ENCODE data around the gene MYOM1.

Gene MYOM1

DNA sequence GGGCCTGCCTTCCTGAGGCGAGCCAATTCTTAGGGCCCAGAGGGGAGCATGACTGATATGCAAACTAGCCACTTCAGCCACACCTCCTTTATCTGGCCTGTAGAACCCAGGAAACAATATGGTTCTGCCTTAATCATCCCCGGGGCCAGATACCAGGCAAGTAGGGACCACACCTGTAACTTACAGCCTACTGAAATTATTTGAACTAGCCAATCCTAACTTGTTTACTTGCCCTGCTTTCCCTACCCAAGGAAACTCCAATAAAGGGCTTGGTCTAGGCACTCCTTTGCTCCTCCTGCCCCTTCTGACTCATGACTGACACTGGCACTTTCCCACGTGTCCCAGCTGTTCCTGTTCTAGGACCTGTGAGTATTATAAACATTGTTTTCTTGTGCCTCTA is 57.6 kb downstream of the MYOM1 start:
- H3K79me1 ChIP-seq (ENCODE audit: low read length) = no peaks in the 10 kb centered on the region
- H2AK5ac ChIP-seq (ENCODE audit: low read length) = no peak overlapping the region
- DNase-seq = no peak
- H3K4me2 ChIP-seq (ENCODE audit: low read length) = no peak overlapping the region
- H2BK120ac ChIP-seq (ENCODE audit: low read depth, low read length) = no peak overlapping the region
- no CpG with 5 or more reads among the region's 3 CpGs for WGBS (ENCODE audit: extremely low coverage, insufficient coverage, low lambda C conversion rate)
- H3K79me2 ChIP-seq (ENCODE audit: control insufficient read depth, insufficient read depth, low read length) = no peaks in the 10 kb centered on the region
- no peaks in the 10 kb centered on the region for H3K4me1 ChIP-seq (ENCODE audit: control insufficient read depth, low read depth, low read length)
- H3K18ac ChIP-seq (ENCODE audit: low read length) = no peak overlapping the region
- H3K36me3 ChIP-seq (ENCODE audit: control insufficient read depth, insufficient read depth, low read length) = no peaks in the 10 kb centered on the region
- no peak overlapping the region for H3K4me3 ChIP-seq (ENCODE audit: low read length)
- no peak overlapping the region for H2BK5ac ChIP-seq (ENCODE audit: low read length)
- H3K23ac ChIP-seq (ENCODE audit: low read length) = no peak overlapping the region
- H4K5ac ChIP-seq (ENCODE audit: low read length) = no peak overlapping the region
- no peak overlapping the region for H3K56ac ChIP-seq (ENCODE audit: low read length)
- H2BK15ac ChIP-seq (replicated peaks; ENCODE audit: low read depth) = no peak overlapping the region
- H3K4ac ChIP-seq (ENCODE audit: low read depth, low read length) = no peak overlapping the region
- H3K9ac ChIP-seq (ENCODE audit: low read length) = no peak overlapping the region
- no peak overlapping the region for H3K27ac ChIP-seq (ENCODE audit: low read depth, low read length)
- H3K27me3 ChIP-seq (ENCODE audit: insufficient read depth, low read length, poor library complexity) = no peaks in the 10 kb centered on the region
- H4K8ac ChIP-seq (ENCODE audit: low read depth, low read length) = no peak overlapping the region

DNA sequence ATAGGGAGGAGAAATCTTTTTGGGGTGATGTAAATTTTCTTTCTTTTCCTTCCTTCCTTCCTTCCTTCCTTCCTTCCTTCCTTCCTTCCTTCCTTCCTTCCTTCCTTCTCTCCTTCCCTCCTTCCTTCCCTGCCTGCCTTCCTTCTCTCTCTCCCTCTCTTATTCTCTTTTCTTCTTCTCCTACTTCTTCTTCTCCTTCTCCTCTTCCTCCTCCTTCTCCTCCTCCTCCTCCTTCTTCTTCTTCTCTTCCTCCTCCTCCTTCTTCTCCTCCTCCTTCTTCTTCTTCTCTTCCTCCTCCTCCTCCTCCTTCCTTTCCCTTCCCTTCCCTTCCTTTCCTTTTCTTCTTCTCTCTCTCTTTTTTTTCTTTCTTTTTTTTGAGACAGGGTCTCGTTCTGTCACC is 59.9 kb downstream of the MYOM1 start:
- no peak overlapping the region for H3K9ac ChIP-seq (ENCODE audit: low read length)
- no peak overlapping the region for H3K4me2 ChIP-seq (ENCODE audit: low read length)
- H3K4ac ChIP-seq (ENCODE audit: low read depth, low read length) = no peak overlapping the region
- no peak overlapping the region for H2BK5ac ChIP-seq (ENCODE audit: low read length)
- H3K4me1 ChIP-seq (ENCODE audit: control insufficient read depth, low read depth, low read length) = no peaks in the 10 kb centered on the region
- no peak overlapping the region for H4K8ac ChIP-seq (ENCODE audit: low read depth, low read length)
- no peak overlapping the region for H3K27ac ChIP-seq (ENCODE audit: low read depth, low read length)
- H3K36me3 ChIP-seq (ENCODE audit: control insufficient read depth, insufficient read depth, low read length) = no peaks in the 10 kb centered on the region
- no peak overlapping the region for H2BK15ac ChIP-seq (replicated peaks; ENCODE audit: low read depth)
- whole genome bisulfite sequencing (ENCODE audit: extremely low coverage, insufficient coverage, low lambda C conversion rate) = no CpG with 5 or more reads among the region's 1 CpG
- H3K27me3 ChIP-seq (ENCODE audit: insufficient read depth, low read length, poor library complexity) = no peaks in the 10 kb centered on the region
- H2AK5ac ChIP-seq (ENCODE audit: low read length) = no peak overlapping the region
- H3K56ac ChIP-seq (ENCODE audit: low read length) = no peak overlapping the region
- no peak overlapping the region for H3K23ac ChIP-seq (ENCODE audit: low read length)
- no peak overlapping the region for H3K4me3 ChIP-seq (ENCODE audit: low read length)
- H4K5ac ChIP-seq (ENCODE audit: low read length) = no peak overlapping the region
- H3K18ac ChIP-seq (ENCODE audit: low read length) = no peak overlapping the region
- H3K79me2 ChIP-seq (ENCODE audit: control insufficient read depth, insufficient read depth, low read length) = no peaks in the 10 kb centered on the region
- DNase-seq = no peak
- no peak overlapping the region for H2BK120ac ChIP-seq (ENCODE audit: low read depth, low read length)
- no peaks in the 10 kb centered on the region for H3K79me1 ChIP-seq (ENCODE audit: low read length)

DNA sequence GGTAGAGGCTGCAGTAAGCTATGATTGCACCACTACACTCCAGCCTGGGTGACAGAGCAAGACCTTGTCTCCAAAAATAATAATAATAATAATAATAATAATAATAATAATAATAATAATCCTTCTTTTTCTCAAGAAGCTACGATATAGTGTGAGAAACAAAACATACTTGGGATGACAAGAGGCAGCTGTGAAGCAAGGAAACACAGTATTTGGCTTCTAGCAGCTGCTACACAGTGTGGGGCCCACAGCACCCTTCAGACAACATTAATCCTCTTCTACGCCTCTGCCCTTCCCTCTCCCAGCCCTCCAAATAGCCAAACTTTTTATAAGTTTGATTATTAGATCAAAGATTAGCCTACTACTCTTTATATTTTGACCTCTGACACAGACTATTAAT is 62.2 kb downstream of the MYOM1 start:
- H3K79me2 ChIP-seq (ENCODE audit: control insufficient read depth, insufficient read depth, low read length) = no peaks in the 10 kb centered on the region
- no peak overlapping the region for H2BK120ac ChIP-seq (ENCODE audit: low read depth, low read length)
- no peak overlapping the region for H2BK5ac ChIP-seq (ENCODE audit: low read length)
- no peak overlapping the region for H3K4me2 ChIP-seq (ENCODE audit: low read length)
- H3K4me3 ChIP-seq (ENCODE audit: low read length) = no peak overlapping the region
- WGBS (ENCODE audit: extremely low coverage, insufficient coverage, low lambda C conversion rate) = no CpG with 5 or more reads among the region's 2 CpGs
- H3K18ac ChIP-seq (ENCODE audit: low read length) = no peak overlapping the region
- H3K36me3 ChIP-seq (ENCODE audit: control insufficient read depth, insufficient read depth, low read length) = no peaks in the 10 kb centered on the region
- DNase-seq = no peak
- H2AK5ac ChIP-seq (ENCODE audit: low read length) = no peak overlapping the region
- no peaks in the 10 kb centered on the region for H3K79me1 ChIP-seq (ENCODE audit: low read length)
- H2BK15ac ChIP-seq (replicated peaks; ENCODE audit: low read depth) = no peak overlapping the region
- no peak overlapping the region for H3K27ac ChIP-seq (ENCODE audit: low read depth, low read length)
- no peak overlapping the region for H3K23ac ChIP-seq (ENCODE audit: low read length)
- no peaks in the 10 kb centered on the region for H3K4me1 ChIP-seq (ENCODE audit: control insufficient read depth, low read depth, low read length)
- no peaks in the 10 kb centered on the region for H3K27me3 ChIP-seq (ENCODE audit: insufficient read depth, low read length, poor library complexity)
- H3K4ac ChIP-seq (ENCODE audit: low read depth, low read length) = no peak overlapping the region
- H4K8ac ChIP-seq (ENCODE audit: low read depth, low read length) = no peak overlapping the region
- no peak overlapping the region for H4K5ac ChIP-seq (ENCODE audit: low read length)
- H3K56ac ChIP-seq (ENCODE audit: low read length) = no peak overlapping the region
- H3K9ac ChIP-seq (ENCODE audit: low read length) = no peak overlapping the region

DNA sequence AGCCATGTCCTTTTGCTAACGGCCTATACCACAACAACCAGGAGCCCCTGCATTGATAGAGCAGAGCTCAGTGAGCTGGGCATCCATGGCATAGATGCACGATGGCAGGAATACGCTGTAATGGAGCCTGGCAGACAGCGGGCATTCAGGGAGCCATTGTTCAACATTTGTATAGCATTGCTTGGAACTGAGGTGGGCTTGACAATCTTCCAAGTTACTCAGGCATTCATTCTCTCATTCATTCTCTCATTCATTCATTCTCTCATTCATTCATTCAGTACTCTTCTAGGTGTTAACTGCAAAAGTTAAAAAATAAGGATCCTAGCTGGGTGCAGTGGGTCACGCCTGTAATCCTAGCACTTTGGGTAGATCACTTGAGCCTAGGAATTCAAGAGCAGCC is 62.7 kb downstream of the MYOM1 start:
- WGBS (ENCODE audit: extremely low coverage, insufficient coverage, low lambda C conversion rate) = no CpG with 5 or more reads among the region's 5 CpGs

DNA sequence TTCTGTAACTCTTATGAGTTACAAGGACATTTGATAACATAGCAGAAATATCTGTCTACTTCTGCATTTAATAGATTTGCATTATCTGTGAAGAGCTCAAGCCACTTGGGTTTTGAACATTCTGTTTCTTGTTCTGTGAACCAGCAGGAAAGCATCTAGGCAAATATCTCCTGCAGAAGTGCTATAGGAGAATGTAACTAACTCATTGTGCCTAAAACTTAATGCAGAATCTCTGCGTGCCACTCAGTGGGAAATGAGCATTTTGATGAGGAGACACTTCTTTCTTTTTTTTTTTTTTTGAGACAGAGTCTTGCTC is 63.5 kb downstream of the MYOM1 start:
- Histone ChIP-seq H2BK120ac (ENCODE audit: low read depth, low read length) (no peak overlapping the region), H3K4ac (ENCODE audit: low read depth, low read length) (no peak overlapping the region), H3K56ac (ENCODE audit: low read length) (no peak overlapping the region), H3K4me2 (ENCODE audit: low read length) (no peak overlapping the region), H3K23ac (ENCODE audit: low read length) (no peak overlapping the region), H3K4me1 (ENCODE audit: control insufficient read depth, low read depth, low read length) (no peaks in the 10 kb centered on the region), H2AK5ac (ENCODE audit: low read length) (no peak overlapping the region), H3K18ac (ENCODE audit: low read length) (no peak overlapping the region), H3K36me3 (ENCODE audit: control insufficient read depth, insufficient read depth, low read length) (no peaks in the 10 kb centered on the region), H4K8ac (ENCODE audit: low read depth, low read length) (no peak overlapping the region), H2BK15ac (replicated peaks; ENCODE audit: low read depth) (no peak overlapping the region), H2BK5ac (ENCODE audit: low read length) (no peak overlapping the region), H3K79me2 (ENCODE audit: control insufficient read depth, insufficient read depth, low read length) (no peaks in the 10 kb centered on the region), H3K4me3 (ENCODE audit: low read length) (no peak overlapping the region), H3K27me3 (ENCODE audit: insufficient read depth, low read length, poor library complexity) (no peaks in the 10 kb centered on the region), H3K9ac (ENCODE audit: low read length) (no peak overlapping the region), H3K79me1 (ENCODE audit: low read length) (no peaks in the 10 kb centered on the region), H4K5ac (ENCODE audit: low read length) (no peak overlapping the region), H3K27ac (ENCODE audit: low read depth, low read length) (no peak overlapping the region)
- WGBS (ENCODE audit: extremely low coverage, insufficient coverage, low lambda C conversion rate) = no CpG with 5 or more reads among the region's 1 CpG
- no peak for DNase-seq

More for the DNA sequence above, 62.7 kb downstream of the MYOM1 start:
- Histone ChIP-seq H2BK15ac (replicated peaks; ENCODE audit: low read depth) (no peak overlapping the region), H3K4me3 (ENCODE audit: low read length) (no peak overlapping the region), H3K36me3 (ENCODE audit: control insufficient read depth, insufficient read depth, low read length) (no peaks in the 10 kb centered on the region), H3K9ac (ENCODE audit: low read length) (no peak overlapping the region), H3K27me3 (ENCODE audit: insufficient read depth, low read length, poor library complexity) (no peaks in the 10 kb centered on the region), H2BK120ac (ENCODE audit: low read depth, low read length) (no peak overlapping the region), H3K4ac (ENCODE audit: low read depth, low read length) (no peak overlapping the region), H3K23ac (ENCODE audit: low read length) (no peak overlapping the region), H2AK5ac (ENCODE audit: low read length) (no peak overlapping the region), H3K79me2 (ENCODE audit: control insufficient read depth, insufficient read depth, low read length) (no peaks in the 10 kb centered on the region), H2BK5ac (ENCODE audit: low read length) (no peak overlapping the region), H3K4me2 (ENCODE audit: low read length) (no peak overlapping the region), H3K18ac (ENCODE audit: low read length) (no peak overlapping the region), H3K4me1 (ENCODE audit: control insufficient read depth, low read depth, low read length) (no peaks in the 10 kb centered on the region), H4K8ac (ENCODE audit: low read depth, low read length) (no peak overlapping the region), H3K79me1 (ENCODE audit: low read length) (no peaks in the 10 kb centered on the region), H4K5ac (ENCODE audit: low read length) (no peak overlapping the region), H3K56ac (ENCODE audit: low read length) (no peak overlapping the region), H3K27ac (ENCODE audit: low read depth, low read length) (no peak overlapping the region)
- no peak for DNase-seq

DNA sequence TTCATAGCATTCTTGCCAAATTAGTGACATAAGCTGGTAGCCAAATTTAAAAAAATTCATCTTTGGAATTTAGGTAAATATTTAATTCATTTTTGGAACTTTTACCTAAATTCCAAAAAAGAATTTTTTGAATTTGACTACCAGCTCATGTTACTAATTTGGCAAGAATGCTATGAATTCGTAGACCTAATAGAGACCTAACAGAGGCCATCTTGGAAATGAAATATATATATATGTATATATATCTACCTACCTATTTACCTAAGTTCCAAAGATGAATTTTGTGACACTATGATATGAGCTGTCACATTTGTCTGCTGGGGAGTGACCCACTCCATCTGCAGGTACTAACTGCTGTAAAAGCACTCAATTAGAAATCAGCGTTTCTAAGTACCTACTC is 65.6 kb downstream of the MYOM1 start:
- H3K27me3 ChIP-seq (ENCODE audit: insufficient read depth, low read length, poor library complexity) = no peaks in the 10 kb centered on the region
- H2BK5ac ChIP-seq (ENCODE audit: low read length) = no peak overlapping the region
- H4K5ac ChIP-seq (ENCODE audit: low read length) = no peak overlapping the region
- H3K4me3 ChIP-seq (ENCODE audit: low read length) = no peak overlapping the region
- no peak for DNase-seq
- H3K9ac ChIP-seq (ENCODE audit: low read length) = no peak overlapping the region
- H3K56ac ChIP-seq (ENCODE audit: low read length) = no peak overlapping the region
- H3K23ac ChIP-seq (ENCODE audit: low read length) = no peak overlapping the region
- H2AK5ac ChIP-seq (ENCODE audit: low read length) = no peak overlapping the region
- no peak overlapping the region for H3K27ac ChIP-seq (ENCODE audit: low read depth, low read length)
- no peaks in the 10 kb centered on the region for H3K4me1 ChIP-seq (ENCODE audit: control insufficient read depth, low read depth, low read length)
- no peak overlapping the region for H3K4me2 ChIP-seq (ENCODE audit: low read length)
- H3K79me1 ChIP-seq (ENCODE audit: low read length) = no peaks in the 10 kb centered on the region
- no CpG with 5 or more reads among the region's 2 CpGs for WGBS (ENCODE audit: extremely low coverage, insufficient coverage, low lambda C conversion rate)
- no peak overlapping the region for H2BK15ac ChIP-seq (replicated peaks; ENCODE audit: low read depth)
- no peaks in the 10 kb centered on the region for H3K79me2 ChIP-seq (ENCODE audit: control insufficient read depth, insufficient read depth, low read length)
- H3K4ac ChIP-seq (ENCODE audit: low read depth, low read length) = no peak overlapping the region
- no peak overlapping the region for H3K18ac ChIP-seq (ENCODE audit: low read length)
- no peaks in the 10 kb centered on the region for H3K36me3 ChIP-seq (ENCODE audit: control insufficient read depth, insufficient read depth, low read length)
- no peak overlapping the region for H2BK120ac ChIP-seq (ENCODE audit: low read depth, low read length)
- no peak overlapping the region for H4K8ac ChIP-seq (ENCODE audit: low read depth, low read length)

All from mesendoderm (in vitro differentiated cells).